ENCODE measurements around the gene IREB2.

DNA sequence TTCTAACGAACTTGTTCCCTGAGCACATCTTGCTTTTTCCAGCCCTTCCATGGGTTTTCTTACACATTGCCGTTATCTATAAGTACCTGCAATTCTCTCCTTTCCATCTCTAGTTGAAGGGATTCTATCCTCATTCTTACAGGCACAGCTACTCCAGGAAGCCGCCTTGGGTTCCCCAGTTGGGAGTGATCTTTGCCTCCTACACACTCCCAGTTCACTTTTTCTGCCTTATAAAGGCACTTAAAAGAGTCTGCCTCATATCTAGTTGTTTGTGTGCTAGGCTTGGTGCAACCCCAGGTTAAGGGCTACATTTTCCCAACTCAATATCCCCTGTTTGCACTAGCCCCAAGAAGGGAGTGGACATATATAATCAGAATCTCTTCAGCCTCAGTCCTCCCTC is 44.0 kb upstream of the IREB2 start:
- TF ChIP-seq POLR2A (IDR thresholded peaks at IDR 0.05; ENCODE audit: insufficient read depth in 1 of 2, low read depth in 2 of 2, low read length in 2 of 2) (no peak), RNF2 (conservative IDR thresholded peaks at IDR 0.05; ENCODE audit: low read depth) (no peak), NR2C2 (CRISPR knock-in tag; IDR thresholded peaks at IDR 0.05; ENCODE audit: borderline replicate concordance) (no peak), MAFK (conservative IDR thresholded peaks at IDR 0.05 in 1 of 2, IDR thresholded peaks at IDR 0.05 in 1 of 2; ENCODE audit: low read length in 2 of 2) (no peak), ASH2L (IDR thresholded peaks at IDR 0.05; ENCODE audit: insufficient read length, low read depth, low read length) (no peak)
- TF ChIP-seq, protein P1, sequence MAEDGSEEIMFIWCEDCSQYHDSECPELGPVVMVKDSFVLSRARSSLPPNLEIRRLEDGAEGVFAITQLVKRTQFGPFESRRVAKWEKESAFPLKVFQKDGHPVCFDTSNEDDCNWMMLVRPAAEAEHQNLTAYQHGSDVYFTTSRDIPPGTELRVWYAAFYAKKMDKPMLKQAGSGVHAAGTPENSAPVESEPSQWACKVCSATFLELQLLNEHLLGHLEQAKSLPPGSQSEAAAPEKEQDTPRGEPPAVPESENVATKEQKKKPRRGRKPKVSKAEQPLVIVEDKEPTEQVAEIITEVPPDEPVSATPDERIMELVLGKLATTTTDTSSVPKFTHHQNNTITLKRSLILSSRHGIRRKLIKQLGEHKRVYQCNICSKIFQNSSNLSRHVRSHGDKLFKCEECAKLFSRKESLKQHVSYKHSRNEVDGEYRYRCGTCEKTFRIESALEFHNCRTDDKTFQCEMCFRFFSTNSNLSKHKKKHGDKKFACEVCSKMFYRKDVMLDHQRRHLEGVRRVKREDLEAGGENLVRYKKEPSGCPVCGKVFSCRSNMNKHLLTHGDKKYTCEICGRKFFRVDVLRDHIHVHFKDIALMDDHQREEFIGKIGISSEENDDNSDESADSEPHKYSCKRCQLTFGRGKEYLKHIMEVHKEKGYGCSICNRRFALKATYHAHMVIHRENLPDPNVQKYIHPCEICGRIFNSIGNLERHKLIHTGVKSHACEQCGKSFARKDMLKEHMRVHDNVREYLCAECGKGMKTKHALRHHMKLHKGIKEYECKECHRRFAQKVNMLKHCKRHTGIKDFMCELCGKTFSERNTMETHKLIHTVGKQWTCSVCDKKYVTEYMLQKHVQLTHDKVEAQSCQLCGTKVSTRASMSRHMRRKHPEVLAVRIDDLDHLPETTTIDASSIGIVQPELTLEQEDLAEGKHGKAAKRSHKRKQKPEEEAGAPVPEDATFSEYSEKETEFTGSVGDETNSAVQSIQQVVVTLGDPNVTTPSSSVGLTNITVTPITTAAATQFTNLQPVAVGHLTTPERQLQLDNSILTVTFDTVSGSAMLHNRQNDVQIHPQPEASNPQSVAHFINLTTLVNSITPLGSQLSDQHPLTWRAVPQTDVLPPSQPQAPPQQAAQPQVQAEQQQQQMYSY (CRISPR knock-in tag; IDR thresholded peaks at IDR 0.05): no peak
- TF ChIP-seq, protein P2, sequence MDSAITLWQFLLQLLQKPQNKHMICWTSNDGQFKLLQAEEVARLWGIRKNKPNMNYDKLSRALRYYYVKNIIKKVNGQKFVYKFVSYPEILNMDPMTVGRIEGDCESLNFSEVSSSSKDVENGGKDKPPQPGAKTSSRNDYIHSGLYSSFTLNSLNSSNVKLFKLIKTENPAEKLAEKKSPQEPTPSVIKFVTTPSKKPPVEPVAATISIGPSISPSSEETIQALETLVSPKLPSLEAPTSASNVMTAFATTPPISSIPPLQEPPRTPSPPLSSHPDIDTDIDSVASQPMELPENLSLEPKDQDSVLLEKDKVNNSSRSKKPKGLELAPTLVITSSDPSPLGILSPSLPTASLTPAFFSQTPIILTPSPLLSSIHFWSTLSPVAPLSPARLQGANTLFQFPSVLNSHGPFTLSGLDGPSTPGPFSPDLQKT (CRISPR knock-in tag; IDR thresholded peaks at IDR 0.05; ENCODE audit: borderline replicate concordance): no peak
- TF ChIP-seq, protein P3, sequence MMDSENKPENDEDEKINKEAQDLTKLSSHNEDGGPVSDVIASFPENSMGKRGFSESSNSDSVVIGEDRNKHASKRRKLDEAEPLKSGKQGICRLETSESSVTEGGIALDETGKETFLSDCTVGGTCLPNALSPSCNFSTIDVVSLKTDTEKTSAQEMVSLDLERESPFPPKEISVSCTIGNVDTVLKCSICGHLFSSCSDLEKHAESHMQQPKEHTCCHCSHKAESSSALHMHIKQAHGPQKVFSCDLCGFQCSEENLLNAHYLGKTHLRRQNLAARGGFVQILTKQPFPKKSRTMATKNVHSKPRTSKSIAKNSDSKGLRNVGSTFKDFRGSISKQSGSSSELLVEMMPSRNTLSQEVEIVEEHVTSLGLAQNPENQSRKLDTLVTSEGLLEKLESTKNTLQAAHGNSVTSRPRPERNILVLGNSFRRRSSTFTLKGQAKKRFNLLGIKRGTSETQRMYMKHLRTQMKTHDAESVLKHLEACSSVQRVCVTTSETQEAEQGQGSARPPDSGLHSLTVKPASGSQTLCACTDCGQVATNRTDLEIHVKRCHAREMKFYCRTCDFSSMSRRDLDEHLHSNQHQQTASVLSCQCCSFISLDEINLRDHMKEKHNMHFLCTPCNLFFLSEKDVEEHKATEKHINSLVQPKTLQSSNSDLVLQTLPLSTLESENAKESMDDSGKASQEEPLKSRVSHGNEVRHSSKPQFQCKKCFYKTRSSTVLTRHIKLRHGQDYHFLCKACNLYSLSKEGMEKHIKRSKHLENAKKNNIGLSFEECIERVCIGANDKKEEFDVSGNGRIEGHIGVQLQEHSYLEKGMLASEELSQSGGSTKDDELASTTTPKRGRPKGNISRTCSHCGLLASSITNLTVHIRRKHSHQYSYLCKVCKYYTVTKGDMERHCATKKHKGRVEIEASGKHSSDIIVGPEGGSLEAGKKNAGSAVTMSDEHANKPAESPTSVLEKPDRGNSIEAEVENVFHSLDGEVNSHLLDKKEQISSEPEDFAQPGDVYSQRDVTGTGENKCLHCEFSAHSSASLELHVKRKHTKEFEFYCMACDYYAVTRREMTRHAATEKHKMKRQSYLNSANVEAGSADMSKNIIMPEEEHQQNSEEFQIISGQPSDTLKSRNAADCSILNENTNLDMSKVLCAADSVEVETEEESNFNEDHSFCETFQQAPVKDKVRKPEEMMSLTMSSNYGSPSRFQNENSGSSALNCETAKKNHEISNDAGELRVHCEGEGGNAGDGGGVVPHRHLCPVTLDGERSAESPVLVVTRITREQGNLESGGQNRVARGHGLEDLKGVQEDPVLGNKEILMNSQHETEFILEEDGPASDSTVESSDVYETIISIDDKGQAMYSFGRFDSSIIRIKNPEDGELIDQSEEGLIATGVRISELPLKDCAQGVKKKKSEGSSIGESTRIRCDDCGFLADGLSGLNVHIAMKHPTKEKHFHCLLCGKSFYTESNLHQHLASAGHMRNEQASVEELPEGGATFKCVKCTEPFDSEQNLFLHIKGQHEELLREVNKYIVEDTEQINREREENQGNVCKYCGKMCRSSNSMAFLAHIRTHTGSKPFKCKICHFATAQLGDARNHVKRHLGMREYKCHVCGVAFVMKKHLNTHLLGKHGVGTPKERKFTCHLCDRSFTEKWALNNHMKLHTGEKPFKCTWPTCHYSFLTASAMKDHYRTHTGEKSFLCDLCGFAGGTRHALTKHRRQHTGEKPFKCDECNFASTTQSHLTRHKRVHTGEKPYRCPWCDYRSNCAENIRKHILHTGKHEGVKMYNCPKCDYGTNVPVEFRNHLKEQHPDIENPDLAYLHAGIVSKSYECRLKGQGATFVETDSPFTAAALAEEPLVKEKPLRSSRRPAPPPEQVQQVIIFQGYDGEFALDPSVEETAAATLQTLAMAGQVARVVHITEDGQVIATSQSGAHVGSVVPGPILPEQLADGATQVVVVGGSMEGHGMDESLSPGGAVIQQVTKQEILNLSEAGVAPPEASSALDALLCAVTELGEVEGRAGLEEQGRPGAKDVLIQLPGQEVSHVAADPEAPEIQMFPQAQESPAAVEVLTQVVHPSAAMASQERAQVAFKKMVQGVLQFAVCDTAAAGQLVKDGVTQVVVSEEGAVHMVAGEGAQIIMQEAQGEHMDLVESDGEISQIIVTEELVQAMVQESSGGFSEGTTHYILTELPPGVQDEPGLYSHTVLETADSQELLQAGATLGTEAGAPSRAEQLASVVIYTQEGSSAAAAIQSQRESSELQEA (CRISPR knock-in tag; IDR thresholded peaks at IDR 0.05; ENCODE audit: not compliant biosample characterization): no peak

Measured in HepG2 (cell line).